ENCODE data around the gene EDNRA. TPM values are rescaled to one million over a fixed set of nuclear protein-coding genes. Genes with fewer than 3 reads are reported as not detected.

Gene EDNRA
- total and polyA plus RNA-seq, 2 of the 8 experiments (the other 6 are each of a cell fraction or from before 2014, with no cell fraction given): 1.7 to 3.3 TPM

- H3K14ac ChIP-seq (ENCODE audit: insufficient read length): no peak overlapping the region
- no peak overlapping the region for H2BK20ac ChIP-seq (ENCODE audit: low read length)
- H2AK5ac ChIP-seq (ENCODE audit: low read depth, low read length): no peak overlapping the region
- H3K23ac ChIP-seq (ENCODE audit: insufficient read length): no peak overlapping the region
- H2AFZ ChIP-seq (ENCODE audit: low read length): no peak overlapping the region
- H4K8ac ChIP-seq (ENCODE audit: extremely low read depth, insufficient read depth, low read length): no peak overlapping the region
- H2BK120ac ChIP-seq (replicated peaks; ENCODE audit: low read depth, low read length): no peak overlapping the region
- H2BK15ac ChIP-seq (ENCODE audit: low read length): no peak overlapping the region
- no peak overlapping the region for H3K27ac ChIP-seq (ENCODE audit: low read depth, low read length)
- no peak overlapping the region for H4K91ac ChIP-seq (replicated peaks; ENCODE audit: insufficient read length, low read length)
- H3K27me3 ChIP-seq (replicated peaks in 1 of 4; ENCODE audit: control insufficient read depth in 3 of 4, extremely low read depth in 1 of 4, insufficient read depth in 3 of 4, low read length in 3 of 4): no peaks in the 10 kb centered on the region
- no peaks in the 10 kb centered on the region for H3K79me2 ChIP-seq (ENCODE audit: control insufficient read depth in 1 of 2, insufficient read depth in 2 of 2, low read length in 2 of 2)
- FAIRE-seq (no peak), DNase-seq (ENCODE audit: low read depth in 1 of 2, low spot score in 2 of 2) (no peak)
- H4K20me1 ChIP-seq (replicated peaks in 1 of 2; ENCODE audit: control insufficient read depth in 1 of 2, insufficient read depth in 2 of 2, low read length in 2 of 2): no peaks in the 10 kb centered on the region
- H3K4me2 ChIP-seq (ENCODE audit: insufficient read depth in 1 of 2, low read depth in 2 of 2, low read length in 2 of 2): no peak overlapping the region
- no peak overlapping the region for H3K4me3 ChIP-seq (ENCODE audit: extremely low read depth in 1 of 4, insufficient read depth in 2 of 4, low read depth in 3 of 4, low read length in 4 of 4)
- H2BK5ac ChIP-seq (ENCODE audit: low read depth, low read length): no peak overlapping the region
- TF ChIP-seq RXRA (IDR thresholded peaks at IDR 0.05; ENCODE audit: insufficient read depth, low read depth, low read length) (no peak), EGR1 (IDR thresholded peaks at IDR 0.05; ENCODE audit: borderline replicate concordance, low read depth, low read length) (no peak)
- H3K9ac ChIP-seq (replicated peaks in 1 of 4; ENCODE audit: extremely low read depth in 1 of 4, low read depth in 3 of 4, low read length in 3 of 4): no peak overlapping the region
- ChIA-PET CTCF (ENCODE audit: partially characterized antibody) (no interaction called here), POLR2A (ENCODE audit: partially characterized antibody) (no interaction called here)
- H3K9me3 ChIP-seq (ENCODE audit: insufficient read depth in 2 of 2, low read depth in 1 of 2, low read length in 1 of 2): peaks cover 0 to 4% of the 10 kb centered on the region in 2 experiments; a peak in 2 of 4 replicates
- H3K4me1 ChIP-seq (replicated peaks in 1 of 4; ENCODE audit: control insufficient read depth in 3 of 4, insufficient read depth in 4 of 4, low read length in 3 of 4): no peaks in the 10 kb centered on the region
- no peak overlapping the region for H3K18ac ChIP-seq (ENCODE audit: extremely low read depth, low read length)
- no peak overlapping the region for H2BK12ac ChIP-seq (ENCODE audit: low read depth, low read length)
- no peak overlapping the region for H4K5ac ChIP-seq (ENCODE audit: insufficient read length, low read depth, low read length)
- H3K79me1 ChIP-seq (ENCODE audit: low read depth, low read length): no peaks in the 10 kb centered on the region
- no peak overlapping the region for H3K4ac ChIP-seq (replicated peaks; ENCODE audit: insufficient read length, low read depth, low read length)
- H3K23me2 ChIP-seq (ENCODE audit: low read depth, low read length): no peaks in the 10 kb centered on the region
- H3K36me3 ChIP-seq (ENCODE audit: control insufficient read depth in 2 of 4, insufficient read depth in 4 of 4, low read length in 3 of 4): no peaks in the 10 kb centered on the region; a peak in 1 of 8 replicates
- H3K56ac ChIP-seq (replicated peaks; ENCODE audit: insufficient read length, low read depth, low read length): no peak overlapping the region
- 96% methylated on average over 2 of the region's 2 CpGs; no CpG with 5 or more reads in 1 of the 2 experiments for WGBS, 2 experiments (ENCODE audit: extremely low coverage in 1 of 2, insufficient coverage in 1 of 2, insufficient read length in 1 of 2, insufficient replicate concordance in 2 of 2, low coverage in 1 of 2, low lambda C conversion rate in 2 of 2, missing lambda C conversion rate in 1 of 2)
Observed at GRCh38 chr4:147465461-147465860, 15.4 kb upstream of the EDNRA start.

Data from H1 (cell line).